ENCODE data around the gene ARHGAP15.

- TF ChIP-seq POLR2A (IDR thresholded peaks at IDR 0.05) (no peak), CTCF (IDR thresholded peaks at IDR 0.05 in 8 of 11, conservative IDR thresholded peaks at IDR 0.05 in 3 of 11) (no peak)
These were observed 575.4 kb downstream of the ARHGAP15 start for GRCh38 chr2:143704451-143705106.

Data from spleen (tissue), 7 donors.